Duodenal mucosa (tissue), 2 donors: Measurements from ENCODE around the gene HSD17B1.
"Not testable (repeated sequence)": the region's sequence is repeated elsewhere in the genome, so short reads cannot be mapped to it uniquely, and the experiment has no call there.

Source experiments
- H3K27ac ChIP-seq: one replicate; pipeline ENCODE4 v1.7.0; 2013; ENCODE audit warnings: low read depth, low read length
- H3K27me3 ChIP-seq, 2 donors: one replicate each; pipeline ENCODE4 v1.7.0; 2013; ENCODE audit warnings: low read length in 2 of 2, control low read depth in 1 of 2; ENCODE audit not compliant: insufficient read depth in 2 of 2, control insufficient read depth in 1 of 2
- H3K36me3 ChIP-seq, 2 donors: one replicate each; pipeline ENCODE4 v1.7.0; 2013; ENCODE audit warnings: low read length in 2 of 2, control low read depth in 1 of 2; ENCODE audit not compliant: insufficient read depth in 2 of 2, control insufficient read depth in 1 of 2
- H3K4me1 ChIP-seq, 2 donors: one replicate each; pipeline ENCODE4 v1.7.0; 2013; ENCODE audit warnings: low read length in 2 of 2, control low read depth in 1 of 2; ENCODE audit not compliant: insufficient read depth in 2 of 2, control insufficient read depth in 1 of 2
- H3K4me3 ChIP-seq, 2 donors: one replicate each; pipeline ENCODE4 v1.7.0; 2013; ENCODE audit warnings: low read length in 2 of 2, low read depth in 1 of 2
- H3K9ac ChIP-seq, 2 donors: one replicate each; pipeline ENCODE4 v1.7.0; 2013; ENCODE audit warnings: low read length in 2 of 2, low read depth in 1 of 2
- H3K9me3 ChIP-seq, 2 donors: one replicate each; pipeline ENCODE4 v1.7.0; 2013; ENCODE audit warnings: low read length in 2 of 2, control low read depth in 1 of 2; ENCODE audit not compliant: control insufficient read depth in 1 of 2

The HSD17B1 gene

GRCh38 chr17:42545755-42546505 lies 6.8 kb upstream of the HSD17B1 start:
- H3K9me3 ChIP-seq, H3K9ac ChIP-seq, H3K27ac ChIP-seq, H3K4me3 ChIP-seq, H3K27me3 ChIP-seq: not testable (repeated sequence)
- Histone ChIP-seq H3K36me3 (peaks cover 0 to 21% of the 10 kb centered on the region in 2 donors), H3K4me1 (peaks cover 12 to 24% of the 10 kb centered on the region in 2 donors)

DNA sequence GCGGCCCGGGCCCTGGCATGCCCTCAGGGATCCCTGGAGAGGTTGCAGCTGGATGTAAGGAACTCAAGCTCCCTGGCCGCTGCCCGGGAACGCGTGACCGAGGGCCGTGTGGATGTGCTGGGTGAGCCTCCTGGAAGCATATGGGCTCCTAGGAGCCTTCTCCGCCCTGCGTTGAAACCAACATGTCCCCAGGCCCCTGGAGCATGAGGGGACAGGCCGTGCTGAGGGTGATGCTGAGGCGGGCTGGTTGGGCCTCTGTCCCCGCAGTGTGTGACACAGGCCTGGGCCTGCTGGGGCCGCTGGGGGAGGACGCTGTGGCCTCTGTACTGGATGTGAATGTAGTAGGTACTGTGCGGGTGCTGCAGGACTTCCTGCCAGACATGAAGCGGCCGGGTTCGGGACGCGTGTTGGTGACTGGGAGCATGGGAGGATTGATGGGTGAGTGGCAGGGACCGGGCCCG lies 5.7 kb upstream of the HSD17B1 start:
- no peak overlapping the region for H3K4me3 ChIP-seq

DNA sequence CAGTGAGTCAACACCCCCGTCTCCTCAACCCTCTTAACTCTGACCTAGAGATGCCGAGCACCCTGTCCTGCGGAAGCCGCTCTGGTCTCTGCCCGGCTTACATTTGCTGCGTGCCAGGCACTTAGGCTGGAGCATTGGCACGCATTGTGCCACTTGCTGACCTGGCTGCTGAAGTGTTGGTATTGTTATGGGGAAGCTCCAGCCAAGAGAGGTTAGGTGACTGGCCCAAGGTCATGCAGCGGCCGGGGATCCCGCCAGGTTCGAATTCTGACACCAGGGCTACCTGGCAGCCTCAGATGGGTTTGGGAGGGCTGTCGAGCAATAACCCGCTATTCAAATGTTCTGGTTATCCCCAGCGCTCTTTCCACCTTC lies 5.0 kb upstream of the HSD17B1 start:
- Histone ChIP-seq H3K9ac (peak overlapping the region in 1 of 2 donors; percentile 32), H3K9me3 (no peaks in the 10 kb centered on the region), H3K36me3 (peaks cover 0 to 13% of the 10 kb centered on the region in 2 donors), H3K27me3 (no peaks in the 10 kb centered on the region), H3K4me1 (peaks cover 3 to 14% of the 10 kb centered on the region in 2 donors), H3K27ac (no peak overlapping the region), H3K4me3 (peak overlapping the region; percentile 47 to 48)

More for the DNA sequence above, 5.7 kb upstream of the HSD17B1 start:
- H3K9me3 ChIP-seq = no peaks in the 10 kb centered on the region
- H3K9ac ChIP-seq = no peak overlapping the region
- no peak overlapping the region for H3K27ac ChIP-seq
- H3K36me3 ChIP-seq = peaks cover 0 to 17% of the 10 kb centered on the region in 2 donors
- no peaks in the 10 kb centered on the region for H3K27me3 ChIP-seq
- peaks cover 3 to 14% of the 10 kb centered on the region in 2 donors for H3K4me1 ChIP-seq

DNA sequence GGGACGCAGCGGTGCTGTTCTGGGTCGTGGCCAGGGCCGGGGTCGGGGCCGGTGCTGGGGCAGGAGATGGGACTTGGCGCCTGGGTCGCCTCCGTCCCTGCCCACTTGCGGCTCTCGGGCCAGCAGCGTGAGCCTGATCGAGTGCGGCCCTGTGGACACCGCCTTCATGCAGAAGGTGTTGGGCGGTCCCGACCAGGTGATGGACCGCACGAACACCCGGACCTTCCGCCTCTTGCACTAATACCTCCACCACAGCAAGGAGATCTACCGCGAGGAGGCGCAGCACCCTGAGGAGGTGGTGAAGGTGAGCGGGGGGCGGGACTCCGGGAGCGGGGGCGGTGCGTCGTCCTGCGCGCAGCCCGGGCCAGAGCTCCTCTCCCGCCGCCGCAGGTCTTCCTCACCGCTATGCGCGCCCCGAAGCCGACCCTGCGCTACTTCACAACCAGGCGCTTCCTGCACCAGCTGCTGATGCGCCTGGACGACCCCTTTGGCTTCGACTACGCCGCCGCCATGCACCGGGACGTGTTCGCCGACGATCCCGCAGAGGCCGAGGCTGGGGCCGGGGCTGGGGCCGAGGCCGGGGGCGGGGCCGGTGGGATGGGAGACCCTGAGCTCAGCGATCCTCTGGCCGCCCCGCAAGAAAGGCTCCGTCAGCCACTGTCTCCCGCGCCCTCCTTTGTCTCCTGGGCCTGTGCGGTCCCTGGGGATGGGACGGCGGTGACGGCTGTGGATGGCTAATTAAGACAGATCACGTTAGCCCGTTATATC lies 4.5 kb upstream of the HSD17B1 start:
- H3K4me3 ChIP-seq = peak overlapping the region; percentile 47 to 48
- peaks cover 3 to 14% of the 10 kb centered on the region in 2 donors for H3K4me1 ChIP-seq
- H3K9me3 ChIP-seq = no peaks in the 10 kb centered on the region
- H3K9ac ChIP-seq = peak overlapping the region in 1 of 2 donors; percentile 32
- H3K27ac ChIP-seq = no peak overlapping the region
- H3K36me3 ChIP-seq = peaks cover 0 to 11% of the 10 kb centered on the region in 2 donors
- no peaks in the 10 kb centered on the region for H3K27me3 ChIP-seq

DNA sequence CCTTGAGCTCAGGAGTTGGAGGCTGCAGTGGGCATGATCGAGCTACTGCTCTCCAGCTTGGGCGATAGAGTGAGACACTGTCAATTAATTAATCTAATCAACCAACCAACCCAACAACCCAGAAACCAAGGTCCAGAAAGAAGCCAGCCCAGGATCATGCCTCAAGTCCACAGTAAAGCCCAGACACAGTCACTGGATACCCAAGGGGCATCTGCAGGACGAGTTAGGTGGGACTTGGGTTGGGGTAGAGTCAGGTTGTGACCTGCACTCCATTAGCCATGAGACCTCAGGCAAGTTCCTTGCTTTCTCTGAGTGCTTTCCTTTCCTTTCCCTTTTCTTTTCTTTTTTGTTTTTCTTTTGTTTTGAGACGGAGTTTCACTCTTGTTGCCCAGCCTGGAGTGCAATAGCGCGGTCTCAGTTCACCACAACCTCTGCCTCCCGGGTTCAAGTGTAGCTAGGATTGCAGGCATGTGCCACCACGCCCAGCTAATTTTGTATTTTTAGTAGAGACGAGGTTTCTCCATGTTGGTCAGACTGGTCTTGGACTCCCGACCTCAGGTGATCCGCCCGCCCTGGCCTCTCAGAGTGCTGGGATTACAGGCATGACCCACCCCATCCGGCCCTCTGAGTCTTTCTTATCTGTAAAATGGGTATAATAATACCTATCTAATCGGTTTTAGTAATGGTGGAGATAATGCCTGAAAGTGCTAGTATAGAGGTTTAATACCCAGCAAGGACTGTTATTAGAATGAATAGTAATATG lies 3.5 kb upstream of the HSD17B1 start:
- Histone ChIP-seq H3K27me3 (no peaks in the 10 kb centered on the region), H3K27ac (no peak overlapping the region), H3K36me3 (peaks cover 0 to 4% of the 10 kb centered on the region in 2 donors), H3K4me1 (peaks cover 7 to 19% of the 10 kb centered on the region in 2 donors), H3K9ac (no peak overlapping the region), H3K4me3 (peak overlapping the region; percentile 47 to 48), H3K9me3 (no peaks in the 10 kb centered on the region)

DNA sequence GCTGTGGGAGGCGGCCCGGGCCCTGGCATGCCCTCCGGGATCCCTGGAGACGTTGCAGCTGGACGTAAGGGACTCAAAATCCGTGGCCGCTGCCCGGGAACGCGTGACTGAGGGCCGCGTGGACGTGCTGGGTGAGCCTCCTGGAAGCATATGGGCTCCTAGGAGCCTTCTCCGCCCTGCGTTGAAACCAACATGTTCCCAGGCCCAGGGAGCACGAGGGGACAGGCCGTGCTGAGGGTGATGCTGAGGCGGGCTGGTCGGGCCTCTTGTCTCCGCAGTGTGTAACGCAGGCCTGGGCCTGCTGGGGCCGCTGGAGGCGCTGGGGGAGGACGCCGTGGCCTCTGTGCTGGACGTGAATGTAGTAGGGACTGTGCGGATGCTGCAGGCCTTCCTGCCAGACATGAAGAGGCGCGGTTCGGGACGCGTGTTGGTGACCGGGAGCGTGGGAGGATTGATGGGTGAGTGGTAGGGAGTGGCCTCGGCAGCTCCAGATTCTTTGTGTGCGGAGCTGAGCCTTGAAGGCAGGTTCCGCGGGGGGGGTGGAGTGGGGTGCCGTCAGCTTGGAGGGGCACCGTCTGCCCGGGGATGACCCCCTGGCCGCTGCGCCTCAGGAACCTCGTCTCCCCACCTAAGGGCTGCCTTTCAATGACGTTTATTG lies 567 bp downstream of the HSD17B1 start:
- peaks cover 10 to 22% of the 10 kb centered on the region in 2 donors for H3K4me1 ChIP-seq
- H3K9ac ChIP-seq = no peak overlapping the region

DNA sequence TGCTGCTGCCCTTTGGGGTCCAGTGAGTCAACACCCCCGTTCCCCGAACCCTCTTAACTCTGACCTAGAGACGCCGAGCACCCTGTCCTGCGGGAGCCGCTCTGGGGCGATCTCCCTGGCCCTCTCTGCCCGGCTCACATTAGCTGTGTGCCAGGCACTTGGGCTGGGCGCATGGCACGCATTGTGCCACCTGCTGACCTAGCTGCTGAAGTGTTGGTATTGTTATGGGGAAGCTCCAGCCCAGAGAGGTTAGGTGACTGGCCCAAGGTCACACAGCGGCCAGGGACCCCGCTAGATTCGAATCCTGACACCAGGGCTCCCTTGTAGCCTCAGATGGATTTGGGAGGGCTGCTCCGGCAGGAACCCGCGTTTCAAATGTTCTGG lies 1.1 kb downstream of the HSD17B1 start:
- Histone ChIP-seq H3K27ac (no peak overlapping the region), H3K4me3 (peak overlapping the region; percentile 84 to 95), H3K27me3 (no peaks in the 10 kb centered on the region), H3K9me3 (no peaks in the 10 kb centered on the region), H3K9ac (peak overlapping the region; percentile 81 to 90), H3K36me3 (no peaks in the 10 kb centered on the region), H3K4me1 (peaks cover 10 to 19% of the 10 kb centered on the region in 2 donors)

More for the DNA sequence above, 567 bp downstream of the HSD17B1 start:
- Histone ChIP-seq H3K9me3 (no peaks in the 10 kb centered on the region), H3K36me3 (no peaks in the 10 kb centered on the region), H3K27ac (no peak overlapping the region), H3K27me3 (no peaks in the 10 kb centered on the region), H3K4me3 (peak overlapping the region in 1 of 2 donors; percentile 95)

DNA sequence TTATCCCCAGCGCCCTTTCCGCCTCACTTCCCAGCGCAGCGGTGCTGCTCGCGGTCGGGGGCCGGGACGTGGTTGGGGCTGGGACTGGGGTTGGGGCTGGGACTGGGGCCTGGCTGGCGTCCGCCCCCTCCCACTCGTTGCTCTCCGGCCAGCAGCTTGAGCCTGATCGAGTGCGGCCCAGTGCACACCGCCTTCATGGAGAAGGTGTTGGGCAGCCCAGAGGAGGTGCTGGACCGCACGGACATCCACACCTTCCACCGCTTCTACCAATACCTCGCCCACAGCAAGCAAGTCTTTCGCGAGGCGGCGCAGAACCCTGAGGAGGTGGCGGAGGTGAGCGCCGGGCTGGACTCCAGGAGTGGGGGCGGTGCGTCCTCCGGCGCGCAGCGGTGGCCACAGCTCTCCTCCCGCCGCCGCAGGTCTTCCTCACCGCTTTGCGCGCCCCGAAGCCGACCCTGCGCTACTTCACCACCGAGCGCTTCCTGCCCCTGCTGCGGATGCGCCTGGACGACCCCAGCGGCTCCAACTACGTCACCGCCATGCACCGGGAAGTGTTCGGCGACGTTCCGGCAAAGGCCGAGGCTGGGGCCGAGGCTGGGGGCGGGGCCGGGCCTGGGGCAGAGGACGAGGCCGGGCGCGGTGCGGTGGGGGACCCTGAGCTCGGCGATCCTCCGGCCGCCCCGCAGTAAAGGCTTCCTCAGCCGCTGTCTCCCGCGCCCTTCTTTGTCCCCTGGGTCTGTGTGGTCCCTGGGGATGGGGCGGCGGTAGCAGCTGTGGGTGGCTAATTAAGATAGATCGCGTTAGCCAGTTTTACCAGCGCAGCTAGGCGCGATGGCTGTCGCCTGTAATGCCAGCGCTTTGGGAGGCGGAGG lies 1.8 kb downstream of the HSD17B1 start:
- H3K4me1 ChIP-seq = peaks cover 10 to 14% of the 10 kb centered on the region in 2 donors
- H3K4me3 ChIP-seq = peak overlapping the region; percentile 84 to 95
- H3K9ac ChIP-seq = peak overlapping the region; percentile 81 to 90
- H3K27me3 ChIP-seq = no peaks in the 10 kb centered on the region
- H3K27ac ChIP-seq = peak overlapping the region; percentile 85
- no peaks in the 10 kb centered on the region for H3K36me3 ChIP-seq
- no peaks in the 10 kb centered on the region for H3K9me3 ChIP-seq

DNA sequence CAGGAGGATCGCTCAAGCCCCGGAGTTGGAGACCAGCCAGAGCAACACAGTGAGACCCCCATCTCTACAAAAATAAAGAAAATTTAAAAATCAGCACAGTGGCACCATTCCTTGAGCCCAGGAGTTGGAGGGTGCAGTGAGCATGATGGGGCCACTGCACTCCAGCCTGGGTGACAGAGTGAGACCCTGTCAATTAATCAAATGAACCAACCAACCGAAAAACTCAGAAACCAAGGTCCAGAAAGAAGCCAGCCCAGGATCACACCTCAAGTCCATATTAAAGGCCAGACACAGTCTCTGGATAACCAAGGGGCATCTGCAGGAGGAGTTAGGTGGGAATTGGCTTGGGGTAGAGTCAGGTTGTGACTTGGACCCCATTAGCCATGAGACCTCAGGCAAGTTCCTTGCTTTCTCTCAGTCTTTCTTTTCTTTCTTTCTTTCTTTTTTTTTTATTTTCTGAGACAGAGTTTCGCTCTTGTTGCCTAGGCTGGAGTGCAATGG lies 2.4 kb downstream of the HSD17B1 start:
- peak overlapping the region; percentile 81 to 90 for H3K9ac ChIP-seq
- peak overlapping the region; percentile 84 to 95 for H3K4me3 ChIP-seq
- no peaks in the 10 kb centered on the region for H3K9me3 ChIP-seq
- no peaks in the 10 kb centered on the region for H3K27me3 ChIP-seq
- H3K4me1 ChIP-seq = peaks cover 10 to 14% of the 10 kb centered on the region in 2 donors
- H3K36me3 ChIP-seq = no peaks in the 10 kb centered on the region
- peak overlapping the region; percentile 85 for H3K27ac ChIP-seq
